Stimulated activated CD8-positive, alpha-beta memory T cell treated with anti-CD3 and anti-CD28 coated beads, Interleukin-12 subunit alpha, Interleukin-12 subunit beta, amount 100 ng/mL, for 1 hour (primary cell): ENCODE data around the gene POU2F2.
A peak's percentile ranks its signal among the peaks of the same experiment; 100 is the strongest.

Experiments
- DNase-seq: peaks from one replicate; pipeline ENCODE4 v3.0.0-alpha.2; 2020; ENCODE audit warnings: low read depth

The POU2F2 gene

GRCh38 chr19:42154471-42155323, 22.5 kb upstream of the POU2F2 start:
- no peak for DNase-seq

GRCh38 chr19:42153672-42154433, 21.6 kb upstream of the POU2F2 start:
- no peak for DNase-seq

- no peak for DNase-seq
These were observed 20.8 kb upstream of the POU2F2 start for GRCh38 chr19:42152910-42153671.

- DNase-seq = no peak
These were observed 19.8 kb upstream of the POU2F2 start for GRCh38 chr19:42151782-42152684.

DNA sequence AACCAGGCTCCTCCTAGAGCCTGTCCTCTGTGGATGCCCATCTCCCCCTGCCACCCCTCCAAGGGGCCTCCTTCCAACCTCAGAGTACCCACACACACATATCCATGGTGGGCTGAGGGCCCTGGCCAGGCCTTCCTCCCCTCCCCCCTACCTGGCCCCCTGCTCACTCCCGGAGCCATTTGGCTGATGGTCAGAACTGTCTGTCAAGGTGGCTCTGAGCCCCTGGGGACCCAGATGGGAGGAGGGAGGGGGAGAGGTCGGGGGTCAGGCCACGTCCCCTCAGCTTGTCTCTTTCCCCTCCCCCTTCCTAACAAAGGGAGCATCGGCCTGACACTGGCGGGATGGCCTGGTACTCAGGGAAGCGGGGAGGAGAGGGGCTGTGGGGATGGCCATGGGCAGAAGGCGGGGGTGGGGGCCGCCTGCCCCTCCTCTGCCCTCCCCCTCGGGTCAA, 18.7 kb upstream of the POU2F2 start:
- DNase-seq = no peak

- no peak for DNase-seq
These were observed 18.1 kb upstream of the POU2F2 start for GRCh38 chr19:42150364-42150763.

DNA sequence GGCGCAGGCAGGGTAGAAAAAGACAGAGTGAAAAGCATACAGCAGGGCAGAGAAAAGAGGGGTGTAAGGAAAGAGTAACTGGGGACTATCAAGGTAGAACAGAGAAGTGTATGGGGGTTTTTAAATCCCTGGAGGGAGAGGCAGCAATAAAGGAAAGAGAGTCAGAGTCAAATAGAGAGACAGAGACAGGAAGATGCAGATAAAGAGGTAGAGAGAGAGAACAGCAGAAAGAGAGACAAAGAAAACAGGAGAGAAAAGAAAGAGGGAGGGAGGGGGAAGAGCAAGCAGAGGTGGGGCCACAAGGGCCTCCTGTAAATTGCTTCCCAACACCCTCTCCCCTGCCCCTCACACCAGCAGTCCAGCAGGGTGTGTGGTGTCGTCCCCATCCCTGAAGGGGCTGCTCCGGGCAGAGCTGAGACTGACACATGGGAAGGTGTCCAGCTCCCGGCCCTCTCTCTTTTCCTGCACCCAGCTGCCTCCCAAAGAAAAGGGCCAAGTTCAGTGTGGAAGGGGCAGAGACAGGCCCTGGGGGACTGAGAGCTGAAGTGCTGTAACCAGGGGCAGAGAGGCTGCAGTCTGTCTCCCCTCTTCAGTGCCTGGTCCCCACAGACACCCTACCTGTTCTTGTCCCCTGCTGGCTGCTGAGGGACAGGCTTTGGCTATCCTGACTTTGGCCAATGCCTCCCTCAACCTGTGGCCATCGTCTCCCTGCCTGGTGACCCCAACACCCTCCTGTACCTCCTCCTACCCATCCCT, 17.4 kb upstream of the POU2F2 start:
- no peak for DNase-seq

GRCh38 chr19:42148266-42148665, 16.0 kb upstream of the POU2F2 start:
- DNase-seq = no peak

- no peak for DNase-seq
These were observed 11.3 kb upstream of the POU2F2 start for GRCh38 chr19:42143341-42144234.

- DNase-seq = no peak
These were observed 8.0 kb upstream of the POU2F2 start for GRCh38 chr19:42140125-42140754.

- no peak for DNase-seq
These were observed 2.4 kb upstream of the POU2F2 start for GRCh38 chr19:42134535-42135070.

GRCh38 chr19:42132851-42133528, 744 bp upstream of the POU2F2 start:
- DNase-seq = peak; percentile 76

- DNase-seq = no peak
These were observed 857 bp downstream of the POU2F2 start for GRCh38 chr19:42131149-42132029.

DNA sequence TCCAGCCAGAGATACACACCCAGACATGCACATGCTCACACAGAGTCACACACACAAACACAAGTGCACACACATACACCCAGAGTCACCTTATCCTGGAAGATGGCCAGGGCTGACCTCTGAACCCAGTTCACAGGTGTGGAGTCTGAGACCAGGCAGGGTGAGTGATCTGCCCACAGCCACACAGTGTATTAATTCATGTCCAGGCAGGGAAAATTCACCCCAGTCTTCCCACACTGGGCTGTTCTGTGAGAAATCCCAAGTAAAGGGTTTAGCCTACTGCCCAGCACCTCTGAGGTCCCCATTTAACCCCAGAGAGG, 2.0 kb downstream of the POU2F2 start:
- DNase-seq = no peak

DNA sequence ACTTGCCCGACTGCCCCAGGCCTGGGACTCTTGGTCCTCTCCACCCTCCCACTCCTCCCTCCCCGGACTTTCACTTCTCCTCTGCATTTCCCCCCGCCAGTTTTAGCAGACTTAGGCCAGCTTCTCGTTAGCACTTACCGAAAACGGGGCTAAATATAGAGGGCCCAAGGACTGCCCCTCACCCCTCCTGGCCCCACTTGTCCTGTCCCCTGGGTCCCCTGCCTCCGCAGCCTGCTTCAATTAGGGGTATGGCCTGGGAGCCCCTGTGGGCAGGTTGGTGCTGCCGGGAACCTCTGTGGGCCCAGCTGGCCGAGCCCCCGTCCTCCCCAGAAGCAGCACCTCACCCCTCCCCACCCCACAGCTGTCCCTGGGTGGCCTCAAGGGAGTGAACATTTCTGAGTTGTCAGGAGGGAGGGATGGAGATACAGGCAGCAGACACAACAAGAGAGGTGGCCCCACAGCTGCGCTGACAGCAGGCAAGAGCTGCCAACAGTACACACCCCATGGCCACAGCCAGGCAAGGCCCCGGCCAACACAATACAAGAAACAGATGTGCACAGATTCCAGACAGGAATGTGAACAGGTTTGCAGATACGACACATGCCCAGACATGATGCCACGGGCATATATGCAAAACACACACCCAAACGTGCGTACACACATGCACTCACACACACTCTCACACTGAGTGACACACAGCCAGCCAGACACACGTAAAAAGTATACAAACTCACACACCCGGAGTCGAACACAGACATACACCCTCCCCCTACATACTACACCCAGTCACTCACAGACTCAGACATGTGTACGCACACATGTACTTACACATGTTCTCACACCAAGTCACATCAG, 2.6 kb downstream of the POU2F2 start:
- no peak for DNase-seq

GRCh38 chr19:42126574-42126973, 5.7 kb downstream of the POU2F2 start:
- no peak for DNase-seq
